GM18873 (cell line): ENCODE data around the gene ERICH3.

ENCODE experiments used
- ATAC-seq: cut with Tn5 transposase; IDR thresholded peaks from one replicate; pipeline ENCODE4 v1.9.1; 2021; ENCODE audit warnings: mild to moderate bottlenecking, moderate library complexity, moderate number of reproducible peaks; ENCODE audit not compliant: unreplicated experiment, low FRiP score

The ERICH3 gene

GRCh38 chr1:74523873-74524480 lies 149.6 kb downstream of the ERICH3 start:
- ATAC-seq = no peak

- ATAC-seq = no peak
Measured at GRCh38 chr1:74522148-74522547, 151.4 kb downstream of the ERICH3 start.
